A549 (cell line): ENCODE measurements around the gene MS4A18.

Experiments
- EP300 ChIP-seq, 2 experiments: fragments of >200 bp; sonication (Bioruptor Twin); formaldehyde crosslinking; IDR thresholded peaks; 2 replicates in 1 of 2; 3 replicates in 1 of 2; pipeline ENCODE4 v1.6.1; 2016 to 2017
- HOXA7 ChIP-seq: fragments of 250-450 bp; sonication (Bioruptor Pico); IDR thresholded peaks from 2 replicates; pipeline ENCODE4 v1.5.0; 2020; ENCODE audit warnings: mild to moderate bottlenecking, moderate library complexity
- POLR2A ChIP-seq: IDR thresholded peaks from 2 replicates; pipeline ENCODE4 v1.6.1; 2012; ENCODE audit warnings: mild to moderate bottlenecking, low read length
- TF ChIP-seq, protein P1 (sequence below): fragments of >200 bp; sonication (Bioruptor Twin); formaldehyde crosslinking; IDR thresholded peaks from 3 replicates; pipeline ENCODE4 v1.5.1; 2016
- TF ChIP-seq, protein P2 (sequence below): IDR thresholded peaks from 2 replicates; pipeline ENCODE4 v1.6.1; 2012
- TF ChIP-seq, protein P3 (sequence below): fragments of 250-450 bp; sonication (Bioruptor Pico); IDR thresholded peaks from 2 replicates; pipeline ENCODE4 v1.5.0; 2021; ENCODE audit warnings: mild to moderate bottlenecking, moderate library complexity, borderline replicate concordance

DNA sequence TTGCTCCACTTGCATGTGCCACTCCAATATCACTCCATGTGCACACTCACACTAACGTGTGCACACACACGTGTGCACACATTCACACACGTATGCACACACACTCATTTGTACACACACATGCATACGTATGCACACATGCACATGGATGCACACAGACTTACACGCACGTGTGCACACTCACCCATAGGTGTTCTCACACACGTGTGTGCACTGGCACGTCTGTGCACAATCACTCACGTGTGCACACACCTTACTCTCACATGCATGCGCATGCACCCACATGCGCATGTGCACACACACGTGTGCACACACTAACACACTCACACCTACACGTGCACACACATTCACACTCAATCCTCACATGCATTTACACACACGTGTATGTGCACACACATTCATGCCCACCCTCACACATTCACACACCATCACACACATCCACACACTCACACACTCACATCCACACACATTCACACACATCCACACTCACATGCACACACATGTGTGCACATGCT, 22.9 kb downstream of the MS4A18 start:
- TF ChIP-seq POLR2A (no peak; the same call in 1 of the 2 replicates), HOXA7 (CRISPR knock-in tag) (no peak), EP300 (IDR thresholded peaks at IDR 0.05) (no peak)
- TF ChIP-seq, protein P1, sequence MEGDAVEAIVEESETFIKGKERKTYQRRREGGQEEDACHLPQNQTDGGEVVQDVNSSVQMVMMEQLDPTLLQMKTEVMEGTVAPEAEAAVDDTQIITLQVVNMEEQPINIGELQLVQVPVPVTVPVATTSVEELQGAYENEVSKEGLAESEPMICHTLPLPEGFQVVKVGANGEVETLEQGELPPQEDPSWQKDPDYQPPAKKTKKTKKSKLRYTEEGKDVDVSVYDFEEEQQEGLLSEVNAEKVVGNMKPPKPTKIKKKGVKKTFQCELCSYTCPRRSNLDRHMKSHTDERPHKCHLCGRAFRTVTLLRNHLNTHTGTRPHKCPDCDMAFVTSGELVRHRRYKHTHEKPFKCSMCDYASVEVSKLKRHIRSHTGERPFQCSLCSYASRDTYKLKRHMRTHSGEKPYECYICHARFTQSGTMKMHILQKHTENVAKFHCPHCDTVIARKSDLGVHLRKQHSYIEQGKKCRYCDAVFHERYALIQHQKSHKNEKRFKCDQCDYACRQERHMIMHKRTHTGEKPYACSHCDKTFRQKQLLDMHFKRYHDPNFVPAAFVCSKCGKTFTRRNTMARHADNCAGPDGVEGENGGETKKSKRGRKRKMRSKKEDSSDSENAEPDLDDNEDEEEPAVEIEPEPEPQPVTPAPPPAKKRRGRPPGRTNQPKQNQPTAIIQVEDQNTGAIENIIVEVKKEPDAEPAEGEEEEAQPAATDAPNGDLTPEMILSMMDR, result no peak
- TF ChIP-seq, protein P2, sequence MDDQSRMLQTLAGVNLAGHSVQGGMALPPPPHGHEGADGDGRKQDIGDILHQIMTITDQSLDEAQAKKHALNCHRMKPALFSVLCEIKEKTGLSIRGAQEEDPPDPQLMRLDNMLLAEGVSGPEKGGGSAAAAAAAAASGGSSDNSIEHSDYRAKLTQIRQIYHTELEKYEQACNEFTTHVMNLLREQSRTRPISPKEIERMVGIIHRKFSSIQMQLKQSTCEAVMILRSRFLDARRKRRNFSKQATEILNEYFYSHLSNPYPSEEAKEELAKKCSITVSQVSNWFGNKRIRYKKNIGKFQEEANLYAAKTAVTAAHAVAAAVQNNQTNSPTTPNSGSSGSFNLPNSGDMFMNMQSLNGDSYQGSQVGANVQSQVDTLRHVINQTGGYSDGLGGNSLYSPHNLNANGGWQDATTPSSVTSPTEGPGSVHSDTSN, result no peak
- TF ChIP-seq, protein P3, sequence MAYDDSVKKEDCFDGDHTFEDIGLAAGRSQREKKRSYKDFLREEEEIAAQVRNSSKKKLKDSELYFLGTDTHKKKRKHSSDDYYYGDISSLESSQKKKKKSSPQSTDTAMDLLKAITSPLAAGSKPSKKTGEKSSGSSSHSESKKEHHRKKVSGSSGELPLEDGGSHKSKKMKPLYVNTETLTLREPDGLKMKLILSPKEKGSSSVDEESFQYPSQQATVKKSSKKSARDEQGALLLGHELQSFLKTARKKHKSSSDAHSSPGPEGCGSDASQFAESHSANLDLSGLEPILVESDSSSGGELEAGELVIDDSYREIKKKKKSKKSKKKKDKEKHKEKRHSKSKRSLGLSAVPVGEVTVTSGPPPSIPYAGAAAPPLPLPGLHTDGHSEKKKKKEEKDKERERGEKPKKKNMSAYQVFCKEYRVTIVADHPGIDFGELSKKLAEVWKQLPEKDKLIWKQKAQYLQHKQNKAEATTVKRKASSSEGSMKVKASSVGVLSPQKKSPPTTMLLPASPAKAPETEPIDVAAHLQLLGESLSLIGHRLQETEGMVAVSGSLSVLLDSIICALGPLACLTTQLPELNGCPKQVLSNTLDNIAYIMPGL (CRISPR knock-in tag), result no peak
